Nephron progenitor cell (in vitro differentiated cells): Measurements from ENCODE around the gene CLEC2B.
A peak's percentile ranks its signal among the peaks of the same experiment; 100 is the strongest.

Experiments used
- DNase-seq: peaks from one replicate; pipeline ENCODE4 v3.0.0; 2021
- H3K27ac Mint-ChIP-seq: 2 replicates; pipeline ENCODE4 v1.8.0; 2021; ENCODE audit warnings: mild to moderate bottlenecking, moderate library complexity, mixed read lengths
- H3K27me3 Mint-ChIP-seq: 2 replicates; pipeline ENCODE4 v1.8.0; 2021; ENCODE audit warnings: mild to moderate bottlenecking, low read depth, mixed read lengths; ENCODE audit not compliant: poor library complexity
- H3K36me3 Mint-ChIP-seq: 2 replicates; pipeline ENCODE4 v1.8.0; 2021; ENCODE audit warnings: low read depth, mixed read lengths
- H3K4me1 Mint-ChIP-seq: 2 replicates; pipeline ENCODE4 v1.8.0; 2021; ENCODE audit warnings: mixed read lengths
- H3K4me3 Mint-ChIP-seq: 2 replicates; pipeline ENCODE4 v1.8.0; 2021; ENCODE audit warnings: mild to moderate bottlenecking, moderate library complexity, mixed read lengths
- H3K9me3 Mint-ChIP-seq: 2 replicates; pipeline ENCODE4 v1.8.0; 2021; ENCODE audit warnings: mild to moderate bottlenecking, moderate library complexity, mixed read lengths
- TF ChIP-seq, protein P1 (sequence below): fragments of 200-600 bp; sonication (generic); IDR thresholded peaks from 2 replicates; pipeline ENCODE4 v1.5.0; 2021; ENCODE audit warnings: antibody characterized with exemption

Gene CLEC2B

DNA sequence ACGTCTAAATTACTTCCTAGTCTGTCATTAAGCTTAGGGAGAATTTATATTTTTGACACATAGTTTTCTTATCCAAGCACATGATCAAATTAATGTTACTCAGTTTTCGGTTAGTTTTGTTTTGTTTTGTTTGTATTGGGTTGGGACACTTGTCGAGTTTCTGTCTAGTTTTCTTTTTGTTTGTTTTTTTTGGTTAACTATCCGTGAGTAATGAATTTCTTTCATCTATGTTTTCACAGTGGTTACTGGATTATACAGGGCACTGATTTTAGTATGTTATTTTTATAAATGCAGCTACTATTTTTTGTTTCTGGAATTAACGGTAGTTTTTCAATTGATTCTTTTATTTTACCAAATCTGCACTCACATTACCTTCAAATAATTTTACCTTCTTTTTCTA is 39.2 kb downstream of the CLEC2B start:
- Mint-ChIP-seq H3K27me3 (peaks cover 4% of the 10 kb centered on the region), H3K27ac (peak overlapping the region; percentile 25), H3K36me3 (no peaks in the 10 kb centered on the region), H3K4me3 (no peak overlapping the region), H3K9me3 (no peaks in the 10 kb centered on the region), H3K4me1 (peaks cover 11% of the 10 kb centered on the region)
- TF ChIP-seq, protein P1, sequence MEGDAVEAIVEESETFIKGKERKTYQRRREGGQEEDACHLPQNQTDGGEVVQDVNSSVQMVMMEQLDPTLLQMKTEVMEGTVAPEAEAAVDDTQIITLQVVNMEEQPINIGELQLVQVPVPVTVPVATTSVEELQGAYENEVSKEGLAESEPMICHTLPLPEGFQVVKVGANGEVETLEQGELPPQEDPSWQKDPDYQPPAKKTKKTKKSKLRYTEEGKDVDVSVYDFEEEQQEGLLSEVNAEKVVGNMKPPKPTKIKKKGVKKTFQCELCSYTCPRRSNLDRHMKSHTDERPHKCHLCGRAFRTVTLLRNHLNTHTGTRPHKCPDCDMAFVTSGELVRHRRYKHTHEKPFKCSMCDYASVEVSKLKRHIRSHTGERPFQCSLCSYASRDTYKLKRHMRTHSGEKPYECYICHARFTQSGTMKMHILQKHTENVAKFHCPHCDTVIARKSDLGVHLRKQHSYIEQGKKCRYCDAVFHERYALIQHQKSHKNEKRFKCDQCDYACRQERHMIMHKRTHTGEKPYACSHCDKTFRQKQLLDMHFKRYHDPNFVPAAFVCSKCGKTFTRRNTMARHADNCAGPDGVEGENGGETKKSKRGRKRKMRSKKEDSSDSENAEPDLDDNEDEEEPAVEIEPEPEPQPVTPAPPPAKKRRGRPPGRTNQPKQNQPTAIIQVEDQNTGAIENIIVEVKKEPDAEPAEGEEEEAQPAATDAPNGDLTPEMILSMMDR, result no peak
- DNase-seq, result no peak

DNA sequence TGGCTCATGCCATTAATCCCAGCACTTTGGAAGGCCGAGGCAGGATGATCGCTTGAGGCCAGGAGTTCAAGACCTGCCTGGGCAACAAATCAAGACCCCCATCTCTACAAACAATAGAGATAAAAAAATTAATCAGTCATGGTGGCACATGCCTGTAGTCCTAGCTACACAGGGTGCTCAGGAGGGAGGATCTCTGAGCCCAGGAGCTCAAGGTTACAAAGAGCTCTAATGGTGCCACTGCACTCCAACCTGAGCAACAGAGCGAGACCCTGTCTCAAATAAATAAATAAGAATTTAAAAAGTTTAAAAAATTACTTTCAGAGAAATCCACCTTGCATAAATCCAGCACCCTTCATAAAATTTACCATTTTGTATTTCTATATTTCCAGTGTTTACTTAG is 39.7 kb downstream of the CLEC2B start:
- Mint-ChIP-seq H3K4me1 (peaks cover 11% of the 10 kb centered on the region), H3K27me3 (peaks cover 4% of the 10 kb centered on the region), H3K27ac (peak overlapping the region; percentile 25), H3K4me3 (no peak overlapping the region), H3K36me3 (no peaks in the 10 kb centered on the region), H3K9me3 (no peaks in the 10 kb centered on the region)
- TF ChIP-seq, protein P1, result no peak
- no peak for DNase-seq

DNA sequence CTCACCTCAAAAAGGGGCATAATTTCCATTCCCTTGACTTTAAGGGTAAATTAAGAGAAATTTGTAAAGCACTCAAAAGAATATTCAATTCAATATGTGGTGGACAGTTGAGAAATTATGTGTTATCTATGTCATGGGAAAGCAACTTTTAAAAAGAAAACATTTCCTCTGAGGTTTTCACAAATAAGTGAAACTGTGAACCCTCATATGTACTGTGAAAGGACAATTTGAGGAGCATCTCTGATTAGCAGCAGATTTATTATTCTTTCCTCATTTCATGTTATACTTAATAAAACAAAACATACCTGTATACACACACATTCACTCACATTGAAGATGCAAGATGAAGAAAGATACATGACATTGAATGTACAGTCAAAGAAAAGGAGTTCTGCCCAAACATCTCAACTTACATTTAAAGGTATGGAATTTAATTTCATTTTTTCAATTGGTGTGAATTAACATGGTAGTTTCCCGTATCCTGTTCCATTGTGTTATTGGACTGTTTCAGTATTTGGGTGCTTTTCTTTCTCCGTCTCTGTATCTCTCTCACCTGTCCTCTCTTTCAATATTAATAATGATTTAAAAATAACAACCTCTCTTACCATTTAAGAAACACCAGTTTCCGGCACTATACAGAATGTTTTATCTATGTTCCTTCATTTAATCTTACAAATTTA is 41.8 kb downstream of the CLEC2B start, which contains the start of gene KLRF1:
TSS of gene KLRF1 (plus strand) at position 273 of the 680 bp plus-strand sequence. CDS start at position 337, 64 bp downstream.
- TF ChIP-seq, protein P1, result no peak
- Mint-ChIP-seq H3K9me3 (no peaks in the 10 kb centered on the region), H3K4me1 (peaks cover 11% of the 10 kb centered on the region), H3K36me3 (no peaks in the 10 kb centered on the region), H3K27me3 (peaks cover 4% of the 10 kb centered on the region), H3K27ac (no peak within 1 kb of the TSS), H3K4me3 (no peak within 1 kb of the TSS)
- no peak for DNase-seq

DNA sequence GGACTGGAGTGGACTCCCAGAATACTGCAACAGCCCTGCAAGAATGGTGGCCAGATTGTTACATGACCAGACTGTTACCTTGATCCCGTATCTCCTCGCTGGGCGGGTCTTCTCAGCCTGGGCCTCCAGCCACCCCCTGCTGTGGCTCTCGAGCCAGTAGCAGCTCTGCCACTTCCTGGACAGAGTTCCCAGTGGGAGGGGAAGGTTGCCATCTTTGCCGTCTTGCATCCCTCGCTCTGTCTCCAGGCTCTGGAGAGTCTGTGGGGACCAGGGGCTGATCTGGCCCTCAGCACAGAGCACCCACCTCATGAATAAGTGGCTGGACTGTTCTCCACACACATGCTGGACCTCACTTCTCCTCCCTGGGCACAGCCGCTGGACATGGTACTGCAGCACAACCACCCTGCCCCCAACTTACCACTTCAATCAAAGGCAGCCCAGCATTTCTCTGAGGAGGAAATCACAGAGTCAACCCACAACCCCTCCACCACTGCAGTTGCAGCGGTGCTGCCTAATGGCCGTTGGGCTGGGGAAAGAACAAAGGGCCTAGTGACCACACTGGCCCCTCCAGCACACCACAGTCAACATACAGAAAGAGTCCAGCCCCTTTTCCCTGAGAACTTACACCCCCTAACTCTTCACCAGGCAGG is 48.7 kb downstream of the CLEC2B start:
- TF ChIP-seq, protein P1, result no peak
- H3K9me3 Mint-ChIP-seq, result no peaks in the 10 kb centered on the region

DNA sequence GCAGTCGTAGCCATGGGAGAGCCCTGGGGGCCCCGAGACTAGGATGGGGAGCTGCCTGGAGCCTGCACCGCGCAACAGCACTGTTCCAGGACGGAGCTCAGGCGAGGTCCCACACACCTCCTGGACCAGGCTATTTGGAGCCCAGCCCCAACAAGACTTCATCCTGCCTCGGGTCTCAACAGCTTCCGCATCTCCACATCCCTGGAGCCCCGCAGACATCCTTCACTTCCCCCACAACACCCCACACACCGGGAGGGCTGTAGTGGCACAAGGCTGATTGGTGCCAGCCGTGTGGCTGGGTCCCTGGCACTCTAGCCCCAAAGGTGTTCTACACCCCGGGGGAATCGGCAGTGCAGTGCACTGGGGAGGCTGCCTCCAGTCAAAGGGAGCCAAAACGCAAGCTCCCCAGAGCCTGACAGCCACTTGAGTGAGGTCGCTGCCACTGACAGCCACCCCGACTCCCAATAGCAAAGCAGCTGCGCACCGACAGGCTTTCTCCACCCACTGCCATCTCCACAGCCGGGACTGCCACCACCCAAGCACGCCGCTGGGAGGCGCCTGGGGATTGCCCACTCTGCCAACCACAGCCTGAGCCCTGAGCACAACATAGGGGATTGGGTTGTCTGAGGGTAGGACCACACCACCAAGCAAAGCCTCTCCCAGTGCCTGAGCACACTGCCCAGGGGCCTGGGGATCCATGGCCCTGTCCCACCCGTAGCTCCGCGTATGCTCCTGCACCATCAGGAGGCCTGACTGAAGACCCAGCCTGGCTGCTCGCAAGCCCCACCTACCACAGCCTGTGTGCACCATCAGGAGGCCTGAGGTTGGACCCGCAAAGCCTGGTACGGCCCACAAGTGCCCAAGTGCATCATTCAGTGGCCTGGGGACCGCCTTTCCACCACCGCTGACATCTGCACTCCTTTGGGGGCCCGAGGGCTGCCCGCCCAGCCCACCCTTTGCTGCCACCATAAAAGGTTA is 55.0 kb downstream of the CLEC2B start:
- Mint-ChIP-seq H3K27me3 (peaks cover 7% of the 10 kb centered on the region), H3K4me1 (peaks cover 36% of the 10 kb centered on the region), H3K27ac (no peak overlapping the region), H3K4me3 (peak overlapping the region; percentile 58), H3K9me3 (peaks cover 4% of the 10 kb centered on the region), H3K36me3 (no peaks in the 10 kb centered on the region)
- TF ChIP-seq, protein P1, result peak; percentile 64
- DNase-seq, result peak; percentile 72

More for the DNA sequence above, 48.7 kb downstream of the CLEC2B start:
- peaks cover 3% of the 10 kb centered on the region for H3K27me3 Mint-ChIP-seq
- no peaks in the 10 kb centered on the region for H3K36me3 Mint-ChIP-seq
- no peak overlapping the region for H3K27ac Mint-ChIP-seq
- no peak for DNase-seq
- H3K4me3 Mint-ChIP-seq, result no peak overlapping the region
- peaks cover 21% of the 10 kb centered on the region for H3K4me1 Mint-ChIP-seq
